ENCODE data around the gene NUDT5.

NUDT5 gene

DNA sequence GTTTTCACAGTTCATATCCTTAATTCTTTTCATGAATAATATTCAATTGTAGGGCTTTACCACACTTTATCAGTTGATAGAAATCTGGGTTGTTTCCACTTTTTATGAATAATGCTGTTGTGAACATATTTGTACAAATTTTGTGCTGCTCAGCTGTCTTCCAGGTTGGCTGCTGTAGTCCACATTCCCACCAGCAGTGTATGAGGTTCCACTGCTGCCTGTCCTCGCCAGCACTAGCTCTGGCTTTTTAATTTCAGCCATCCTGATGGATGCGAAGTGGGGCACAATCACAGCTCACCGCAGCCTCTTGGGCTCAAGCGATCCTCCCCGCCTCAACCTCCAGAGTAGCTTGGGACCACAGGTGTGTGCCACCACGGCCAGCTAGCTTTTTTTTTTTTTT, 32.8 kb downstream of the NUDT5 start:
- no peak for DNase-seq

DNA sequence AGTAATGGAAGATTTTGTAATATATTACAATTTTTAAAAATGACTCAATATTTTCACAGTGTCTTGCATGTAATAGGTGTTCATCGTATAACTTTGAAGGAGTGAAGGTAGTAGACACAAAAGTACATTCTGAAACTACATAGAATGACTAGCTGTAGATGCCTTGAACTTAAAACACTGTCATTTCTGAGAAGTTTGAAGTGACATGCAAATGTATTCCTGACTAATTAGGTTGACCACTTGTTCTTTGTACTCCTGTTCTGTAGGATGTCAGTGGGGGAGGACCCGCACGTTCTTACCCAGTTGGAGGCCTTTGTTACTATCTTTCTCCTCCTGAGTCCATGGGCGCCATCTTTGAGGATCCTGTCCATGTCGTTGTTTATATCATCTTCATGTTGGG, 35.0 kb downstream of the NUDT5 start:
- no peak for DNase-seq

DNA sequence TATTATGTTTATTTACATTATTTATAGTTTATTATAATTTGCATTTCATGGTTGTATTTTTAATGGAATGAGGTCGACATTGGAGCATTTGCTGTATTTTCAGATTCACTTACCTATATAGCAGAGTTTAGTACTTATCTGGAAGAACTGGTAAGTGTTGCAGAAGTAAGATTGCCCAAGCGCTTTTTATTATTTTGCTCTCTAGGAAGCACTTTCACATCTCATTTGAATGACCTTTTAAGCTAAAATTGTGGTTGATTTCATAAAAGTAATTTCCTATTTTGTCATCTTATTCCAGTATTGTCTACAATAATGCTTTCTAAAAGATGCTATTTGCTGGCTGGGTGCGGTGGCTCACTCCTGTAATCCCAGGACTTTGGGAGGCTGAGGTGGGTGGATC, 37.6 kb downstream of the NUDT5 start:
- no peak for DNase-seq

DNA sequence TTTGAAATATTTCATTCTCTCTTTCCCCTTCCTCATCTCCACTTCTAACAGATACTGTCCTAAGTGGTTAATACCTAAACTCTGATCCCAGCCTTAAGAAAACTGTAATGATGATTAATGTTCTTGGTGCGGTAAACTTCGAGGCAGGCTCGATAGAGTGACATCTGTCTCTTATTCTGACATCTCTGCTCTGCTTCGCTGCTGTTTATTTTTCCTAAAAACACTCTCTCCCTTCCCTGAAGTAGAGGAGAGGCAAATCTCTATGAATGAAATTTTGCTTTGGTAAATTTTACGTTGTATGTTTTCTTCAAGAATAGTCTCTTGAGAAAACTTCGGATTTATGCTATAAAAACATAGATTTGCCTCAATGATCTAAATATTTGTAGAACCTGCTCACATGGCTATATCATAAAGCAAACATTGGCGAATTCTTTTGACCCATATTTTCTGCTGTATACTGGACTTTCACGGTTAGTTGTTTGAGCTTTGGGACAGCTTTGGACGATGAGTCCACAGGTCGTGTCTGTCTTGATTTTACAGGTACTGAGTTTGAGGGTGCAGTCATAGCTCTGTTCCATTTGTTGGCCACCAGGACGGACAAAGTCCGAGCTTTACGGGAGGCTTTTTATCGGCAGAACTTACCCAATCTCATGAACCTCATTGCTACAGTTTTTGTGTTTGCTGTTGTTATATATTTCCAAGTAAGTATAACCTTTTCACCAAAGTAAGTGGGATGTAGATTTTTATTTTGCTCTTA, 39.1 kb downstream of the NUDT5 start:
- DNase-seq, result no peak

DNA sequence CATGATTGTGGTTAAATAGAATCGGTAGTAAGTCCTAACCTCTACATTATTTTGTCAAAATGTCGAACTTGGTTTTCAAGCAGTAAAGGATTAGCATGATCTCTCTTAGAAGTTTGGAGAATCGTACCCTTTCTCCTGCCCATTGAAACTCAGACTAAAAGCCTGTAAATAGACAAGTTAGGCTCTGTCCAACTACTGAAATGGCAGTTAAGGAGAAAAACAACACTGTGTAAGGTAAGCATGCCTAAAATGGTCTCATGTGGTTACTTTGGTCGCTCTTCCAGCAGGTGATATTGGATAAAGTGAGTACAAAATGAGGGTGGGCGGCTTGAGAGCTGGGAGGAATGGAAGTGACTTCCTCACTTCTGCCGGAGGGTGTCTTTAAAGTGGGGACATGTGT, 41.2 kb downstream of the NUDT5 start:
- no peak for DNase-seq

DNA sequence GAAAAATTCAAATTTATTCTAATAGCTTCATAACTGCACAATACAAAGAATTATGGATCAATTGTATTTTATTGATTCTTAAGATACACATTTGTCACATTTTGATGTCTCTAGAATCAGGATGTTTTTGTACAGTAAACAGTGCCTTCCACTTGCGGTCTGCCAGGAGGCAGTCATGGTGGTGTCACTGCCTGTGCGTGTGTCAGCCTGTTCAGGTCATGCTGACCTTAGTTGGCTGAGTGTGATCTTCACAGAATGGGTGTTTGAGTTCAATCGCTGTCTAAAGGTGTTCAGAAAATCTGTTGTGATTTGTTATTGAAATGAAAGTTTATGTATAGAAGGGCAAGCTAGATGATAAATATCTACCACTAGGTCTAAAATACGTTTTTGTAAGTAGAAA, 45.5 kb downstream of the NUDT5 start:
- DNase-seq, result no peak

DNA sequence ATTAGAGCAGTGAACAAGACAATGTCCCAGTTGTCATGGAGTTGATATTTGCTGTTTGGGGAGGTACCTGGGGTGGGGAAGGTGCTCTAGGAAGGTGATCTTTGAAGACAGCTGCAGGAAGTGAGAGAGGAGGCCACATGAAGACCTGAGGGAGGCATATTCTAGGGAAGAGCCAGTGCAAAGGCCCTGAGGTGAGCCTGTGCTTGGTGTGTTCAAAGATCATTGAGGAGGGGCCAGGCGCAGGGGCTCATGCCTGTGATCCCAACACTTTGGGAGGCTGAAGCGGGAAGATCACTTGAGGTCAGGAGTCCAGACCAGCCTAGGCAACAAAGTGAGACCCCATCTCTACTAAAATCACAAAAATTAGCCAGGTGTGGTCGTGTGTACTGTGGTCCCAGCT, 51.2 kb downstream of the NUDT5 start:
- DNase-seq, result no peak

DNA sequence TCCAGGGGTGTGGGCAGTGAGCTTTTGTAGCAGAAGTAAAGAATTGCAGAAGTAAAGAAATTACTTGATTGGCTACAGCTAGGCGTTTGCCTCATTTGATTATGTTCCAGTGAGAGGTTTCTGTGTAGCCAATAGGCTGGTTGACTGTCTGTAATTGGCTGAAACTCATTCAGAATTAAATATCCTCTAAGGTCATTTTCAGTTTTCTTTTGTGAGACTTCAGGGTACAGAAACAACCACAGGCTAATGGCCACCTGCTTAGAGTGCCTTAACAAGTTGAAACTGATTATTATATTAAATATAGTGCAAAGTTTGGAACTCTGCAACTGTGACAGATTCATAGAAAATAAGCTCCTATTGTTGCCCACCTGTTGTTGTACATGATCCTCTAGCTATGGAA, 55.7 kb downstream of the NUDT5 start:
- DNase-seq, result no peak

DNA sequence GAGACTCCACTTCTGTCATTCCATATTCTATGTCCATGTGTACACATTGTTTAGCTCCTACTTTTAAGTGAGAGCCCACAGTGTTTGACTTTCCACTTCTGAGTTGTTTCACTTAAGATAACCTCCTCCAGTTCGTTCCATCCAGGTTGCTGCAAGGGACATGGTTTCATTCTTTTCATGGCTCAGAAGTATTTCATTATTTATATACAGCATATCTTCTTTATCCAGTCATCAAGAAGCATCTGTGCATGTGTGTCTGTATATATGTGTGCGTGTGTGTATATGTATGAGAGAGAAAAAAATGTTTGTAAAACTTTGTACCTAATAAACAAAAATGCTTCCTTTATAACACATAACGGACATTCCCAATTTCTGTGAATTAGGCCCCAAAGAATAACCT, 60.1 kb downstream of the NUDT5 start:
- no peak for DNase-seq

DNA sequence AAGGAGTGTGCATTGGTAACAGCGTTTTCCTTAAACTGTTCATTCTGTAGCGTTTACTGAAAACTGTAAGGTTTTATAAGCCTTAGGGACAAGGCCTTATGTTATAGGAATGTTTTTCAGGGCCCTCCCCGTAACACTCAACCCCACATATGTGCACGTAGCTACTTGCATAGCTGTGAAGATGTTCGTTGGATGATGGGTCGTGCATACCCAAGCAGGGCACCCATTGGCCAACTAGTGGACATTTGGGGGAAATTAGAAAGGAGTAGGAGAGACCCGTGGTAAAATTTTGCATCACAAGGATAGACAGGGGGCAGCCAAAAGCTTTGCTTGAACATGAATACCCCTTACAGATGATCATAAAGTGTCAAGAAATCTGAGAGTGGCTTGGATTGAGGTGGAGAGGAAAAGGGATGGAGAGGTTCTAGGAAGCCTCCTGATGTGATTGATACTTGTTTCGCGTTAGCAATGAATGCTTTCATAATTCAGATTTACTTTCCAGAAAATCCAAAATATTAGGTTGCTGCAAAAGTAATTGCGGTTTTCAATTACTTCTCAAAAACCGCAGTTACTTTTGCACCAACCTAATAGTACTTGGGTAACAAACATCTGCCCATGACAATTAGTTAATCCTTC, 65.3 kb downstream of the NUDT5 start:
- DNase-seq, result peak; percentile 66

DNA sequence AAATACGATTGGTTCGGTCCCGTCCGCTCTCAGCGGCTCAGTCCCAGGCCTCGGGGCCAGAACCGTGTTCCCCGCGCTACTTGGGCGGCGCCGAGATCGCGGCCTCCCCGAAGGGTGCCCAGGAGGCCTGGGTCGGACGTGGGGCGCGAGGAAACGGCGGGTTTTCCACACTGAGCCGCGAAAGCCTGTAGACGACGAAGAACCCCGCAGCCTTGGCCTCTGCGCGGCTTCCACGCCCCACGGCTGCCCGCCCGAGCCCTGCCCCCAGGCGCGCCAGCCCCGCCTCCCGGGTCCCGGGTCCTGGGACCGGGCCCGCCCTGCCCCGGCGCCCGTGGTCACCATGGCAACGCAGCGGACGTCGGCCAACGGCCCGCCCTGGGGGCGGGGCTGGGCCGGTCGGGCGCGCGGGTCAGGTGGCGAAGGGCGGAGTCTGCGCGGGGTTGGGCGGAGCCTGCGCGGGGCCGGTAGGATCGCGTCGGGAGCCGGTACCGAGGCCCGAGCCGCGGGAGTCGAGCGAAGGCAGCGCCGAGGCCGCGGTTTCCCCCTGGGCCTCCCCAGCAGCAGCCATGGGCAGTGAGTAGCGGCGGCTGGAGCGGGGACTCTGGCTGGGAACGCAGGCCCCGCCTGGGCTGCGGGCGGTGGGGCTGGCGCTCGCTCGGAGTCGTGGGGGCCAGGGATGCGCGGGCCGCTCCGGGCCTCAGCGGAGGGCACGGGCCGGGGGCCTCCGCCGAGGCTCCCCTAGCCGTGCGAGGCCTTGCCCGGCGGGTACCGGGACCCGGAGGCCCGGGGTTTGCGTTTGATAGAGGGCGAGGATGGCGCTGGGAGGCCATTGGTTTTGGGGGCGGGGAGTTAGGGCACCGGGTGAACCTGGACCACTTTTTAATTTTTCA, 66.2 kb downstream of the NUDT5 start, which contains the start of gene SEC61A2:
Gene SEC61A2, plus strand, starts transcription at position 456 of the 890 bp plus-strand sequence. Its CDS starts 111 bp downstream, at position 567.
- peak; percentile 97 for DNase-seq

DNA sequence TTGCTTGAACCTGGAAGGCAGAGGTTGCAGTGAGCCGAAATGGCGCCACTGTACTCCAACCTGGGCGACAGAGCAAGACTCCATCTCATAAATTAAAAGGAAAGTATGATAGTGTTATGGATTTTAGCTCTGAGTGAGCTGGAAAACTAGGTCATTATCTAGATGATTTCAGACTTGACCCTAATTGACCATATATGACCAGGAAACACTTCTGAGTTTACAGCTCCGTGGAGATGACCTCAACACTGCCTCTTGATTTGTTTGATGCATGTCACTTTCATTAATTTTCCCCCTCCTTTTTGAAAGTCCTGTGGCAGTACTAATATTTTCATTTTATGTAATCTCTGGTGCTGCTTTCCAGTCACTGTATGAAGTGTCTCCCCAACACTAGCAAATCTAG, 74.0 kb downstream of the NUDT5 start:
- DNase-seq, result no peak

Data from CD4-positive, alpha-beta T cell treated with Interleukin-21 for 1 hour (primary cell).